Astrocyte (in vitro differentiated cells and primary cell): Measurements from ENCODE around the gene HPSE2.

Experiments used
- EZH2 ChIP-seq: IDR thresholded peaks from 2 replicates; pipeline ENCODE4 v1.6.1; 2012; ENCODE audit warnings: mild to moderate bottlenecking, low read length, inconsistent platforms; ENCODE audit not compliant: insufficient read depth
- TF ChIP-seq, protein P1 (sequence below): IDR thresholded peaks from 2 replicates; pipeline ENCODE4 v1.5.1; 2011; ENCODE audit warnings: low read depth, mild to moderate bottlenecking, inconsistent platforms, low read length, moderate library complexity; ENCODE audit not compliant: insufficient read depth

DNA sequence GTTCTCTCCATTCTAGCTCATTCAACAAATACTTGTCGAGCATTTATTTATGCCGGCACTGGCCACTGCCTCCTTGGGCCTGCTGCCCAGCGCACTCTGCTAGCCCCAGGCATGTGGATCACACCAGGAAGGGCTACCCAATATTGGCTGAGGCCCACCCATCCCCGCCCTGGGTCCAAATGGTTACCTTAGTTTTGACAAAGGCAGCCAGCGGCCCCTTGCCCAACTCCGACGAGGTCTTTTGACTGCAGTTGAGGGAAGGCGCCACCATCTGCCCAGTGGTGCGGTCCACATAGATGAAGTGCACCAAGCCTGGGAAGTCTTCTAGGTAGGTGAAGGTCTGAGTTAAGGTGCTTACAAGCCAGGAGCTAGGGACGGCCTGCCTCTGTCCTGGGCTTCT, 813.5 kb downstream of the HPSE2 start:
- TF ChIP-seq, protein P1, sequence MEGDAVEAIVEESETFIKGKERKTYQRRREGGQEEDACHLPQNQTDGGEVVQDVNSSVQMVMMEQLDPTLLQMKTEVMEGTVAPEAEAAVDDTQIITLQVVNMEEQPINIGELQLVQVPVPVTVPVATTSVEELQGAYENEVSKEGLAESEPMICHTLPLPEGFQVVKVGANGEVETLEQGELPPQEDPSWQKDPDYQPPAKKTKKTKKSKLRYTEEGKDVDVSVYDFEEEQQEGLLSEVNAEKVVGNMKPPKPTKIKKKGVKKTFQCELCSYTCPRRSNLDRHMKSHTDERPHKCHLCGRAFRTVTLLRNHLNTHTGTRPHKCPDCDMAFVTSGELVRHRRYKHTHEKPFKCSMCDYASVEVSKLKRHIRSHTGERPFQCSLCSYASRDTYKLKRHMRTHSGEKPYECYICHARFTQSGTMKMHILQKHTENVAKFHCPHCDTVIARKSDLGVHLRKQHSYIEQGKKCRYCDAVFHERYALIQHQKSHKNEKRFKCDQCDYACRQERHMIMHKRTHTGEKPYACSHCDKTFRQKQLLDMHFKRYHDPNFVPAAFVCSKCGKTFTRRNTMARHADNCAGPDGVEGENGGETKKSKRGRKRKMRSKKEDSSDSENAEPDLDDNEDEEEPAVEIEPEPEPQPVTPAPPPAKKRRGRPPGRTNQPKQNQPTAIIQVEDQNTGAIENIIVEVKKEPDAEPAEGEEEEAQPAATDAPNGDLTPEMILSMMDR: no peak
- TF ChIP-seq EZH2: no peak
